ENCODE data around the gene LRRC10. TPM values are rescaled to one million over a fixed set of nuclear protein-coding genes. Genes with fewer than 3 reads are reported as not detected.
"Not testable (repeated sequence)": the region's sequence is repeated elsewhere in the genome, so short reads cannot be mapped to it uniquely, and the experiment has no call there.

The LRRC10 gene
- total RNA-seq, 1 donor from 2014 or later = not detected

DNA sequence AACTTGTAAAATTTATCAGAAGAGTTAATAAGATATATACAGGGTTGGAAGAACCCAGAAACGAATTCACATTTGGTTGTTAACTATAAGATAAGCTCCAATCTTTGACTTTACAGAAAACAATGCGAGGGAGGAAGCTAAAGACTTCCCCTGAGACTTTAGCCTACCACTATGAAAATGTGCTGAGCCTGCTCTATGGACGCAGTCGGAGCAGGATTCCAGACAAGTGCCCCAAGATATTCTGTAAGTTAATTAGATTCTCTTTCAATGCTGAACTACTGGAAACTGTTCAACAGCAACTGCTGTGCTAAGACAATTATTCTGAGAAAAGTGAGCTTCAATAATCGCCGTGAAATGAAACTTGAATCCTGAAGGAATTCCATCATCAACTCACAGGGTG lies 8.3 kb upstream of the LRRC10 start:
- DNase-seq (ENCODE audit: low read depth in 2 of 2) = no peak

DNA sequence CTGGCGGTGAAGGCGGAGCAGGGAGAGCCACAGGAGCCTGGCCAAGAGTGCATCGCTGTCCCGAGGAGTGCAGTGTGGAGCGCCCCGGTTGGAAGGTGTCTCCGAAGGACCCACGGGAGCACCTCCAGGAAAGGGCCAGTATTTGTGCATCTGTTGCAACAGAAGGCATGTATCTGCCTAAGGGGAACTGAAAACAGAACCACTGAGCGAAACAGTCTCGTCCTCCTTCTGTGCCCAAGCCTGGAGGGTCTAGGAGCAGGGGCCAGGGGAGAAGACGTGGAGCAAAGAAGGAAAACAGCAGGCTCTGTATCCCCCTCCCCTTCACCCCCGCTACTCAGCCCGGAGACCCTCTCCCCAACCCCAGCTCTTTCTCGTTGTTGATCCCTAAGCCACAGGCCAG lies 5.3 kb upstream of the LRRC10 start:
- no peak for DNase-seq (ENCODE audit: low read depth in 2 of 2)

- no peak for DNase-seq (ENCODE audit: low read depth in 2 of 2)
Observed at GRCh38 chr12:69613351-69613750, 2.6 kb upstream of the LRRC10 start.

GRCh38 chr12:69610126-69610525 lies 581 bp downstream of the LRRC10 start:
- DNase-seq (ENCODE audit: low read depth in 2 of 2) = no peak

DNA sequence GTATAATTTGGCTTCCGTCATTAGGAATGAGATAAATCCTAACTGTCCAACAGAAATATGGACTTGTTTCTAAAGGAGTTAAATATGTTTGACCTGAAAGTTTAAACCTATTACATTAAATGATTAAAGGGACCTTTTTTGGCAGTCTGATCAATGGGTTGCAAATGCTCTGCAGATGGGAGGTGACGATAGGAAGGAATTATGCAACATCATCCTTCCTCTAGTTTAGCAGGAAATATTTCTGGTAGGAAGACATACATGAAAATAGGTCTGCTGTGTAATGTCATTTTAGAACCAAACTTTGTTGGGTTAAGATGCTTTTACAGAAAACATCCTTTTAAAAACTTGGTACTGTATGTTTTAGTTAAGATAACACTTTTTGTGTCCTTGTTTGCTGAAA lies 2.6 kb downstream of the LRRC10 start:
- DNase-seq (ENCODE audit: low read depth in 2 of 2) = peak; percentile 42 to 75

- not testable (repeated sequence) for DNase-seq (ENCODE audit: low read depth in 2 of 2)
Observed at GRCh38 chr12:69604275-69604674, 6.4 kb downstream of the LRRC10 start.

- not testable (repeated sequence) for DNase-seq (ENCODE audit: low read depth in 2 of 2)
Observed at GRCh38 chr12:69603556-69603955, 7.2 kb downstream of the LRRC10 start.

DNA sequence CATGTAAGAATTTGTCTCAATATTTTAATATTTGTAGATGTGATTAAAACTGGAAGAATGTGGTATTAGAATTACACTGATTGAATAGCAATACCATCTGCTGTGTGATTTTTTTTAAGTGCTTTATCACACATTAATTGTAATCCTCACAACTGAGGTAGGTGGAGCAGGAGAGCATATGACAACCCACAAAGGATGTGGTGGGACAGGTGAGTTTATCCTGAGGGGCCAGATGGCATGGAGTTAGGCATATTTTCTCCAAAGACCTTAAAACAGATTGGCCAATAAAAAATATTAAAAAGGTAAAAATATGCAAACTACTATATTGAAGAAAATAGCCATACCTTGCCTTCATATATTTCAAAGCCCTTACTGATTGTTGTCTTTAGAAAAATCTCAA lies 7.8 kb downstream of the LRRC10 start:
- no peak for DNase-seq (ENCODE audit: low read depth in 2 of 2)

GRCh38 chr12:69601962-69602685 lies 8.6 kb downstream of the LRRC10 start:
- DNase-seq (ENCODE audit: low read depth in 2 of 2) = no peak

- DNase-seq (ENCODE audit: low read depth in 2 of 2) = no peak
Observed at GRCh38 chr12:69600804-69601203, 9.9 kb downstream of the LRRC10 start.

GRCh38 chr12:69598174-69598753 lies 12.4 kb downstream of the LRRC10 start:
- no peak for DNase-seq (ENCODE audit: low read depth in 2 of 2)

DNA sequence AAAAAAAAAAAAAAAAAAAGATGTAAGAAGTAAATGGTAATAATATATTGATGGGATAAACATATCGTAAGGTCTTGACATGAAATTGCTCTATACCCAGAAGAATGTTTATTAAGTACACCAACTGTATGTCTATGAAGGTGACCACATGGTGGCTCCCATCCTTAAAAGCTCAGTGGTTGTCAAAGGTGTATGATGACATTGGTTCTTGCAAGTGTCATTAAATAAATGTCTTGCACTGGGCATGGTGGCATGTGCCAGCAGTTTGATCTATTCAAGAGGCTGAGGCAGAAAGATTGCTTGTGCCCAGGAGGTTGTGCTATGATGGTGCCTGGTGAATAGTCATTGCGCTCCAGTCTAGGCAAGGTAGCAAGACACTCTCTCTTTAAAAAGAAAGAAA lies 15.0 kb downstream of the LRRC10 start:
- DNase-seq (ENCODE audit: low read depth in 2 of 2) = no peak

DNA sequence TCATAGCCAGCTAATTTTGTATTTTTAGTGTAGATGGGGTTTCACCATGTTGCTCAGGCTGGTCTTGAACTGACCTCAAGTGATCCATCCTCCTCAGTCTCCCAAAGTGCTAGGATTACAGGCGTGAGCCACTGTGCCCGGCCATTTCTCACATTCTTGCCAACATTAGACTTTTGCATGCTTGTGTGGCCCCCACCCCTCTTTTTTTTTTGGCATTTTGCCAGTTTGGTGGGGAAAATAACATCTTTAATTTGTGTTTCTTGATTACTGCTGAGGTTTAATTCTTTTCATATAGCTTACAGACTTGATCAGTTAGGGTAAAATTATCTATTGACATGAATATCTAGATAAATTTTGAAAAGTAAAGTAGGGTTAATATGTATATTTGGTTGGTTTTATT lies 21.6 kb downstream of the LRRC10 start:
- DNase-seq (ENCODE audit: low read depth in 2 of 2) = no peak

DNA sequence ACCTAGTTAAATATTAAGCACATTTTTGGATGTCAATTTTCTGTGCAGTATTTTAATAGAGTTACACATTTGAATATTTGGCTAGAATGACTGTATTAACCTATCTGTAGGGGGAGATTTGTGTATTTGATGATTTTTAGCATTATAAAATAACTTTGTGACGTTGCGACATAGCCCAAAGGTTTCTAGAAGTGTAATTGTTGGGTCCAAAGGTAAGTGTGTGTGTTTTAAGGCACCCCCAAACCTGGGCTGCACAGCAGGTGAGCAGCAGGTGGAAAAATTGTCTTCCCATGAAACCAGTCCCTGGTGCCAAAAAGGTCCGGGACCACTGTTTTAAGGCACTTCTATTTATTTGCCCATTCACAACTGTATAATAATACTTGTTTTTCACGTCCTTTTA lies 22.2 kb downstream of the LRRC10 start:
- no peak for DNase-seq (ENCODE audit: low read depth in 2 of 2)

GRCh38 chr12:69585189-69586062 lies 25.3 kb downstream of the LRRC10 start, which contains the start of gene CCT2:
TSS of gene CCT2 (plus strand) at chr12:69585459. CDS start at chr12:69585522, 63 bp downstream.
- DNase-seq (ENCODE audit: low read depth in 2 of 2) = peak; percentile 98

GRCh38 chr12:69583203-69583602 lies 27.5 kb downstream of the LRRC10 start:
- no peak for DNase-seq (ENCODE audit: low read depth in 2 of 2)

GRCh38 chr12:69580074-69580473 lies 30.6 kb downstream of the LRRC10 start:
- DNase-seq (ENCODE audit: low read depth in 2 of 2) = no peak

GRCh38 chr12:69579029-69579428 lies 31.7 kb downstream of the LRRC10 start:
- DNase-seq (ENCODE audit: low read depth in 2 of 2) = no peak

- DNase-seq (ENCODE audit: low read depth in 2 of 2) = no peak
Observed at GRCh38 chr12:69578283-69578682, 32.4 kb downstream of the LRRC10 start.

DNA sequence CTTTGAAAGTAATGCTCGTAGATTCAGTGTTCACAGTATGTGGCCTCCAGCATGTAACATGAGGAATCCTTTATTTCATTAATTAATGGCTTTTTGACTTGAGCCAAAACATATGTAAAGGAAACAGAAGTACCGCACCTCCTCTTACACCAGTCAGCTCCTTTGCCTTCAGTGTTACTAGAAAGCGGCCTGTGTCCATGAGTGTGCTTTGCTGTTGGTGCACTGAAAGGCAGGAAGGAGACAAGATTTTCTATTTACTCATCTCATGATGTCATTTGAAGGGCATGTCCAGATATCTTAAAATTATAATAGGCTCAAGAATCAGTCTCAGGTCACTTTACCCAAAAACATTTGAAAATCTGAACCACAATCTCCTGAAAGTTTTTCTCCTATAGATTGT lies 35.4 kb downstream of the LRRC10 start:
- DNase-seq (ENCODE audit: low read depth in 2 of 2) = no peak

- peak; percentile 75 to 83 for DNase-seq (ENCODE audit: low read depth in 2 of 2)
Observed at GRCh38 chr12:69570545-69571399, 39.9 kb downstream of the LRRC10 start.
